GM20000 (cell line): Measurements from ENCODE around the gene NUDCD2.
"Not testable (repeated sequence)": the region's sequence is repeated elsewhere in the genome, so short reads cannot be mapped to it uniquely, and the experiment has no call there.

Experiments used
- DNase-seq: peaks from one replicate; pipeline ENCODE4 v3.0.0; 2012; ENCODE audit warnings: low spot score
- CTCF ChIP-seq: IDR thresholded peaks from 2 replicates; pipeline ENCODE4 v1.5.1; 2012; ENCODE audit warnings: mild to moderate bottlenecking, control low read depth; ENCODE audit errors: extremely low read depth, missing control alignments

NUDCD2 gene

GRCh38 chr5:163460562-163461171 lies 765 bp upstream of the NUDCD2 start, which contains the start of gene HMMR:
TSS of gene HMMR (plus strand) at chr5:163460632. CDS start at chr5:163460693, 61 bp downstream.
- no peak for TF ChIP-seq CTCF
- no peak for DNase-seq

- TF ChIP-seq CTCF: no peak
- DNase-seq: no peak
Observed at GRCh38 chr5:163459462-163459818, 462 bp downstream of the NUDCD2 start.

GRCh38 chr5:163458778-163459385 lies 1.0 kb downstream of the NUDCD2 start:
- DNase-seq: no peak
- TF ChIP-seq CTCF: no peak

GRCh38 chr5:163456840-163457239 lies 3.1 kb downstream of the NUDCD2 start:
- no peak for TF ChIP-seq CTCF
- no peak for DNase-seq

GRCh38 chr5:163456029-163456589 lies 3.8 kb downstream of the NUDCD2 start:
- TF ChIP-seq CTCF: no peak
- DNase-seq: no peak

- DNase-seq: not testable (repeated sequence)
Observed at GRCh38 chr5:163455406-163455805, 4.5 kb downstream of the NUDCD2 start.

GRCh38 chr5:163453705-163454104 lies 6.2 kb downstream of the NUDCD2 start:
- no peak for DNase-seq

More at GRCh38 chr5:163453705-163454104, 6.2 kb downstream of the NUDCD2 start:
- no peak for TF ChIP-seq CTCF
